Uterus (tissue), 2 donors: ENCODE results near the gene RHBDL2.

Experiments
- CTCF ChIP-seq, 4 experiments: fragments of 200-600 bp in 2 of 4; fragments of 450-650 bp in 2 of 4; sonication (generic) in 2 of 4; IDR thresholded peaks; one replicate each; pipeline ENCODE4 v1.5.1; 2016 to 2019; ENCODE audit warnings: antibody characterized with exemption in 4 of 4, mild to moderate bottlenecking in 2 of 4, moderate library complexity in 1 of 4
- POLR2A ChIP-seq, 2 donors: fragments of 450-650 bp; IDR thresholded peaks; one replicate each; pipeline ENCODE4 v1.6.1; 2016; ENCODE audit warnings: antibody characterized with exemption in 2 of 2, mild to moderate bottlenecking in 1 of 2, moderate library complexity in 1 of 2

GRCh38 chr1:38858833-38859560 is 82.6 kb downstream of the RHBDL2 start:
- no peak for TF ChIP-seq CTCF (IDR thresholded peaks at IDR 0.05)
- TF ChIP-seq POLR2A (IDR thresholded peaks at IDR 0.05) = no peak
